T-helper 2 cell treated with Interferon-gamma antibody and Interleukin-4, amounts not matched to agents 5 μg/mL and 100 μg/mL, for 36 hours (primary cell): Measurements from ENCODE around the gene TMEM132D.

Experiments
- DNase-seq: peaks from one replicate; pipeline ENCODE4 v3.0.0; 2021; ENCODE audit warnings: low spot score
- H3K27ac Mint-ChIP-seq: one replicate; pipeline ENCODE4 v1.8.0; 2021; ENCODE audit warnings: mild to moderate bottlenecking, mixed read lengths
- H3K27me3 Mint-ChIP-seq: one replicate; pipeline ENCODE4 v1.8.0; 2021; ENCODE audit warnings: low read depth, mixed read lengths
- H3K36me3 Mint-ChIP-seq: one replicate; pipeline ENCODE4 v1.8.0; 2021; ENCODE audit warnings: low read depth, mixed read lengths
- H3K4me1 Mint-ChIP-seq: one replicate; pipeline ENCODE4 v1.8.0; 2021; ENCODE audit warnings: low read depth, mixed read lengths
- H3K4me3 Mint-ChIP-seq: one replicate; pipeline ENCODE4 v1.8.0; 2022; ENCODE audit warnings: mild to moderate bottlenecking, moderate library complexity, mixed read lengths
- H3K9me3 Mint-ChIP-seq: one replicate; pipeline ENCODE4 v1.8.0; 2021; ENCODE audit warnings: mixed read lengths

Gene TMEM132D

GRCh38 chr12:129372876-129373275 lies 530.9 kb downstream of the TMEM132D start:
- Mint-ChIP-seq H3K4me1 (no peaks in the 10 kb centered on the region), H3K9me3 (peaks cover 30% of the 10 kb centered on the region), H3K36me3 (no peaks in the 10 kb centered on the region)

DNA sequence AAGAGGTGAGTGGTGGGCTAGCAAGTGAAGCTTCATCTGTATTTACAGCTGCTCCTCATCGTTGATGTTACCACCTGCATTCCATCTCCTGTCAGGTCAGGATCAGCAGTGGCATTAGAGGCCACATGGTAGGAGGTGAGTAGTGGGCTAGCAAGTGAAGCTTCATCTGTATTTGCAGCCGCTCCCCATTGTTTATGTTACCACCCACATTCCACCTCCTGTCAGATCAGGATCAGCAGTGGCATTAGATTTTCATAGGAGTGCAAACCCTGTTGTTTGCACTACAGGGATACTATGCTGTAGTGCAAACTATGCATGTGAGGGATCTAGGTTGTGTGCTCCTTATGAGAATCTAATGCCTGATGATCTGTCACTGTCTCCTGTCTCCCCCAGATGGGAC lies 531.5 kb downstream of the TMEM132D start:
- H3K36me3 Mint-ChIP-seq = no peaks in the 10 kb centered on the region
- DNase-seq = no peak

More at GRCh38 chr12:129372876-129373275, 530.9 kb downstream of the TMEM132D start:
- Mint-ChIP-seq H3K27ac (no peak overlapping the region), H3K27me3 (no peaks in the 10 kb centered on the region), H3K4me3 (no peak overlapping the region)
- no peak for DNase-seq

DNA sequence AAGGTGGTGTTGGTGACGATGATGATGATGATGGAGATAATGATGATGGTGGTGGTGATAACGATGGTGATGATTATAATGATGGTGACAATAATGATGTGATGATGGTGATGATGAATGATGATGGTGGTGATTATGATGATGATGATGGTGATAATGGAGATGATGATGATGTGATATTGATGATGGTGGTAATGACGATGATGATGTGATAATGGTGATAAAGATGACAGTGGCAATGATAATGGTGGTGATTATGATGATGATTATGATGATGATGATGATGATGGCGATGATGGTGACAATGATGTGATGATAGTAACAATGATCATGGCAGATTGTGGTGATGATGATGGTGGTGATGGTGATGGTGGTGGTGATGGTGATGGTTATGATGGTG lies 532.6 kb downstream of the TMEM132D start:
- Mint-ChIP-seq H3K27me3 (no peaks in the 10 kb centered on the region), H3K4me1 (no peaks in the 10 kb centered on the region), H3K27ac (no peak overlapping the region), H3K36me3 (no peaks in the 10 kb centered on the region), H3K9me3 (peaks cover 33% of the 10 kb centered on the region), H3K4me3 (no peak overlapping the region)
- DNase-seq = no peak

More for the DNA sequence above, 531.5 kb downstream of the TMEM132D start:
- Mint-ChIP-seq H3K9me3 (peaks cover 29% of the 10 kb centered on the region), H3K27me3 (no peaks in the 10 kb centered on the region), H3K4me1 (no peaks in the 10 kb centered on the region), H3K4me3 (no peak overlapping the region), H3K27ac (no peak overlapping the region)

GRCh38 chr12:129366656-129367055 lies 537.2 kb downstream of the TMEM132D start:
- Mint-ChIP-seq H3K4me1 (no peaks in the 10 kb centered on the region), H3K36me3 (no peaks in the 10 kb centered on the region), H3K4me3 (no peak overlapping the region), H3K27me3 (no peaks in the 10 kb centered on the region), H3K27ac (no peak overlapping the region), H3K9me3 (peaks cover 39% of the 10 kb centered on the region)
- no peak for DNase-seq

- Mint-ChIP-seq H3K4me3 (no peak overlapping the region), H3K4me1 (no peaks in the 10 kb centered on the region), H3K36me3 (no peaks in the 10 kb centered on the region), H3K9me3 (peaks cover 45% of the 10 kb centered on the region), H3K27ac (no peak overlapping the region), H3K27me3 (no peaks in the 10 kb centered on the region)
- DNase-seq = no peak
These were observed 540.8 kb downstream of the TMEM132D start for GRCh38 chr12:129363041-129363440.

- no peak for DNase-seq
- Mint-ChIP-seq H3K4me1 (no peaks in the 10 kb centered on the region), H3K9me3 (peaks cover 38% of the 10 kb centered on the region), H3K4me3 (no peak overlapping the region), H3K27me3 (no peaks in the 10 kb centered on the region), H3K36me3 (no peaks in the 10 kb centered on the region), H3K27ac (no peak overlapping the region)
These were observed 546.6 kb downstream of the TMEM132D start for GRCh38 chr12:129357233-129357632.

DNA sequence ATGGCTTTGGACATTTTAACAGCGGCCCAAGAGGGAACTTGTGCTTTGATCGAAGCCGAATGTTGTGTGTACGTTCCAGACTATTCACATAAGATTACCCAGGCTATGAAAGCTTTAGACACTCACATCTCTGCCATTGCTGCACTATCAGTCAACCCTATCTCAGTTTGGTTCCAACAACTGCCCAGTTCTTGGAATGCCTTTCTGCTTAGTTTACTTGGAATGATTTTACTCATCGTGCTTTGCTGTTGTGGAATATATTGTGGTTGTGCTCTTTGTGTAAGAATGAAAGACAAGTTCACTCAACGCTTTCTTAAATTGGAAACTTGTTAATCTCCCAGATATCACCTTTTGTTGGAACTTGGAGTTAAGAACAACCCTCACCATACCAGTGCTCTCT lies 552.3 kb downstream of the TMEM132D start:
- Mint-ChIP-seq H3K36me3 (no peaks in the 10 kb centered on the region), H3K27ac (no peak overlapping the region), H3K4me1 (no peaks in the 10 kb centered on the region), H3K9me3 (peaks cover 25% of the 10 kb centered on the region), H3K4me3 (no peak overlapping the region), H3K27me3 (no peaks in the 10 kb centered on the region)
- DNase-seq = no peak

DNA sequence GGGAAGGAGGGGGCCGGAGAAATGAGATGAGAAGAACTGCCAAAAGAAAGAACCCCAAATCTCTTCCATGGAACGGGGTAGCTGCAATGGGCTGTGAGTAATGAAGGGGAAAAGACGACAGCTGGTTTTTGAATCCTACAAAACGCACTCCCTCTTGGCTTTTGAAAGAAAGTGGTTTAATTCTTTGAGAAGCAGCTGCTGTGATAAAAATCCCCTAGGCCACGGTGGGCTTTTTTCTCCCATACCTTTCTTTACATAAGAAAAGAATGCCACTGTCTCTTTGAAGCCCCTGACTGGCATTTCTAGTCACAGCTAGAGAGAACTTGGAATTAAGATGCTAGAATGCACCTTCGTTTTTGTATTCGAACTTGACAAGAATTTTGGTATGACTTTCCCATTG lies 564.5 kb downstream of the TMEM132D start:
- Mint-ChIP-seq H3K4me1 (no peaks in the 10 kb centered on the region), H3K9me3 (peaks cover 27% of the 10 kb centered on the region), H3K4me3 (no peak overlapping the region), H3K27me3 (no peaks in the 10 kb centered on the region), H3K36me3 (no peaks in the 10 kb centered on the region), H3K27ac (no peak overlapping the region)
- DNase-seq = no peak

DNA sequence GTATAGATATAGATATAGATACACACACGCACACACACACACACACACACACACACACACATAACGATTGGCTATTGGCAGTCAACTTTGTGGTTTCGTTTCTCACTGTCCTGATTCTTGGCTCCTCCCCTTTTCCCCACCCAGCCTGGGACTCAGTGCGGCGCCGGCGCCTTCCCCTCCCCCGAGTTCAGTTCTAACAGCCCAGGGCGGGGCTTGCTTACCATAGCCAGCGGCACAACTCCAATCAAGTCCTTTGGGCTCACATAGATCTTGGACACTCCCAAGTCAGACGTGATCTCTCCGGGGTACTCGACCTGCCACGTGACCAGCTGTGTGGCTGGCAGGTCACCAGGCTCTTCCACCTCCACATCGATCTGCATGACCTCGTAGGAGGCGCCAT lies 566.4 kb downstream of the TMEM132D start:
- DNase-seq = no peak
- Mint-ChIP-seq H3K36me3 (no peaks in the 10 kb centered on the region), H3K27me3 (no peaks in the 10 kb centered on the region), H3K9me3 (peaks cover 30% of the 10 kb centered on the region), H3K4me1 (no peaks in the 10 kb centered on the region), H3K27ac (no peak overlapping the region), H3K4me3 (no peak overlapping the region)

DNA sequence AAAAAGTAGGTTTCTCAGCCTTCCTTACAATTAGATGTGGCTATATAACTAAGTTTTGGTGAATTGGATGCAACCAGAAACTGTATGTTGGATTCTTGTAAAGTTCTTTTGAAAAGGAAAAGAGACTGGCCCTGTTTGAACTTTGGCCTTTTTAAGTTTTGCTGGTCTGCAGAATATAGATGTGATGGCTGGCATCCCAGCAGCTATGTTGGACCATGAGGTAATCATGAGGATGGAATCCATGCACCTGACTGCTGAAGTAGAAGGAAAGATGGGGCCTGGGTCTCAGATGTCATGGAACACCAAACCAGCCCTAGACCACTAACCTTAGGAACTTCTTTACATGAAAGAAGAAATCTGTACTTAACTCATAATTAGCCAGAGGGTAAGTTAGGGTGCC lies 568.1 kb downstream of the TMEM132D start:
- no peak overlapping the region for H3K27ac Mint-ChIP-seq
- no peaks in the 10 kb centered on the region for H3K4me1 Mint-ChIP-seq
- no peak for DNase-seq
- no peaks in the 10 kb centered on the region for H3K27me3 Mint-ChIP-seq
- no peaks in the 10 kb centered on the region for H3K36me3 Mint-ChIP-seq
- H3K9me3 Mint-ChIP-seq = peaks cover 31% of the 10 kb centered on the region
- no peak overlapping the region for H3K4me3 Mint-ChIP-seq

GRCh38 chr12:129332286-129332685 lies 571.5 kb downstream of the TMEM132D start:
- H3K27ac Mint-ChIP-seq = no peak overlapping the region
- no peaks in the 10 kb centered on the region for H3K4me1 Mint-ChIP-seq
- no peak overlapping the region for H3K4me3 Mint-ChIP-seq
- H3K9me3 Mint-ChIP-seq = peaks cover 27% of the 10 kb centered on the region
- no peaks in the 10 kb centered on the region for H3K27me3 Mint-ChIP-seq
- H3K36me3 Mint-ChIP-seq = no peaks in the 10 kb centered on the region
- no peak for DNase-seq

DNA sequence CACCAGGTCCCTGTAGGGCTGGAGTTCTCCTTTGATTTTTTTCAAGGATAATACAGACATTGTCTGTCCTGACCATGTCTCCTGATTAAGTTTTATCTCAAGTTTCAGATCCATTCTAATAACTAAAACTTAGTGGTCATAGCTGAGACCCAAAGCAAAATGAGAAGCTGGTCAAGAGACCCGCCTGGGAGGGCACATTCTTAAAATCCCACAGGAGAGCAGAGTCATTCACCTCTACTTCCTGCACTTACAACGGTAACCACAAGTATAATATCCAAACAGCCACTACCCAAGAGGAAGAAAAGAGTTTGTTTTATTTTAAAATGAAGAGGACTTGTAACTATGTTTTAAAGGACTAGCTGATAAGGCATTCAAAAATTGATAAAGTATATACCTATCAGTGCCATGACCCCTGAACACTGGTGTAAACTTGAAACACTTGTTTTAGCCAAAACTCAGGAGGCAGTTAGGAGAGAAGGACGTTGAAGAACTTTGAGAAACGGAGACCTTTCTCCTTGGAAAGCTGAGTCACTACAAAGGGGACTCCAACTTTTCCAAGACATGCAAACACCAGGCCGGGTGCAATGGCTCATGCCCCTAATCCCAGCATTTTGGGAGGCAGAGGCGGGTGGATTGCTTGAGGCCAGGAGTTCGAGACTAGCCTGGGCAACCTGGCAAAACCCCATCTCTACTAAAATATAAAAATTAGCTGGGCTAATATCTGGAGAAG lies 572.3 kb downstream of the TMEM132D start:
- no peak overlapping the region for H3K4me3 Mint-ChIP-seq
- no peak for DNase-seq
- H3K27me3 Mint-ChIP-seq = no peaks in the 10 kb centered on the region
- H3K9me3 Mint-ChIP-seq = peaks cover 26% of the 10 kb centered on the region
- no peak overlapping the region for H3K27ac Mint-ChIP-seq
- H3K36me3 Mint-ChIP-seq = no peaks in the 10 kb centered on the region
- no peaks in the 10 kb centered on the region for H3K4me1 Mint-ChIP-seq

GRCh38 chr12:129328235-129328634 lies 575.6 kb downstream of the TMEM132D start:
- H3K4me1 Mint-ChIP-seq = no peaks in the 10 kb centered on the region
- DNase-seq = no peak
- H3K27me3 Mint-ChIP-seq = no peaks in the 10 kb centered on the region
- H3K36me3 Mint-ChIP-seq = no peaks in the 10 kb centered on the region
- H3K4me3 Mint-ChIP-seq = no peak overlapping the region
- H3K27ac Mint-ChIP-seq = no peak overlapping the region
- H3K9me3 Mint-ChIP-seq = peaks cover 26% of the 10 kb centered on the region

GRCh38 chr12:129325566-129325965 lies 578.3 kb downstream of the TMEM132D start:
- Mint-ChIP-seq H3K4me3 (no peak overlapping the region), H3K36me3 (no peaks in the 10 kb centered on the region), H3K27me3 (no peaks in the 10 kb centered on the region)

DNA sequence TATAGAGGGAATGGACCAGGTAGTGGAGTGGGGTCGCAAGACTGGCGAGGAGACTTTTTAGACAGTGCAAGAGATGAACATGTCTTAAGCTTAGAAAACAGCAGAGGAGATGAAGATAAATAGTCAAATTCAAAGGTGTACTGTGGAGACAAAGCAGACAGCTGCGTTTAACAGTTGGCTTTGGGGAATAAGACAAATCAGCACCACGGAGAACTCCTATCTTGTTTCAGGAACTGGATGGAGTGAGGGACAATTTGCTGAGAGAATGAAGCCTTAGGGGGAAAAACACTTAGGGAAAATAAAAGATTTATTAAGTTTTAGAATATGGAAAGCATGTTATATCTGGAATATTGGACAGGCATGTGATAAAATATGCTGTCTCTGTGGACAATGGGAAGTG lies 591.8 kb downstream of the TMEM132D start:
- Mint-ChIP-seq H3K36me3 (no peaks in the 10 kb centered on the region), H3K9me3 (peaks cover 51% of the 10 kb centered on the region), H3K4me1 (no peaks in the 10 kb centered on the region), H3K27me3 (no peaks in the 10 kb centered on the region), H3K27ac (no peak overlapping the region), H3K4me3 (no peak overlapping the region)
- DNase-seq = no peak

More at GRCh38 chr12:129325566-129325965, 578.3 kb downstream of the TMEM132D start:
- H3K4me1 Mint-ChIP-seq = no peaks in the 10 kb centered on the region
- H3K9me3 Mint-ChIP-seq = peaks cover 14% of the 10 kb centered on the region
- no peak for DNase-seq
- H3K27ac Mint-ChIP-seq = no peak overlapping the region
